Mucosa of descending colon (tissue), 3 donors: ENCODE results near the gene ZMYND10. TPM values are rescaled to one million over a fixed set of nuclear protein-coding genes. Genes with fewer than 3 reads are reported as not detected.

ENCODE experiments used
- ATAC-seq: fragments of 200-7000 bp; cut with Tn5 transposase; one replicate; pipeline ENCODE4 v1.9.1; 2020; ENCODE audit warnings: mild to moderate bottlenecking, moderate library complexity
- DNase-seq, 3 donors: peaks; one replicate each; pipeline ENCODE4 v3.0.0-alpha.2; 2020
- H3K36me3 ChIP-seq: fragments of 200-600 bp; one replicate; pipeline ENCODE4 v1.8.0; 2021; ENCODE audit warnings: low read depth, mild to moderate bottlenecking
- H3K4me1 ChIP-seq: fragments of 200-600 bp; one replicate; pipeline ENCODE4 v1.8.0; 2021; ENCODE audit warnings: low read depth, mild to moderate bottlenecking
- H3K4me3 ChIP-seq: fragments of 200-600 bp; one replicate; pipeline ENCODE4 v1.8.0; 2021; ENCODE audit warnings: mild to moderate bottlenecking
- H3K9me3 ChIP-seq: fragments of 200-600 bp; one replicate; pipeline ENCODE4 v1.8.0; 2021; ENCODE audit warnings: mild to moderate bottlenecking
- intact Hi-C, 2 donors: fragments of 100-400 bp; cut with DNase I in 1 of 2; cut with micrococcal nuclease in 1 of 2; formaldehyde crosslinking; loops; one replicate each; pipeline versions ENCODE4 v1.11.0 to v1.11.1; 2022; cut with DNase I, micrococcal nuclease
- total RNA-seq, 3 donors: library from RNA; stranded (reverse); fragmentation: NEBNext Ultra II Directional in 2 of 3; extraction: Animal tissue kit (Norgen Biotek cat#: 25700) in 2 of 3; gene quantifications; one replicate each; pipeline versions ENCODE4 v1.2.1 to v1.2.4, GENCODE V29; 2021 to 2023
- TF ChIP-seq, protein P1 (sequence below): fragments of 200-600 bp; IDR thresholded peaks from one replicate; pipeline ENCODE4 v1.8.0; 2022; ENCODE audit warnings: antibody characterized with exemption, mild to moderate bottlenecking
- donor health status: DM: no; HTN: no; CAD: no; lungs with moderate emphysema.
- donor health status: DM: no; HTN: no; CAD: no.
- donor health status: DM: no; HTN: yes; CAD: no.

The ZMYND10 gene
- total RNA-seq, 3 donors from 2014 or later = 0.20 to 0.60 (median 0.31) TPM

DNA sequence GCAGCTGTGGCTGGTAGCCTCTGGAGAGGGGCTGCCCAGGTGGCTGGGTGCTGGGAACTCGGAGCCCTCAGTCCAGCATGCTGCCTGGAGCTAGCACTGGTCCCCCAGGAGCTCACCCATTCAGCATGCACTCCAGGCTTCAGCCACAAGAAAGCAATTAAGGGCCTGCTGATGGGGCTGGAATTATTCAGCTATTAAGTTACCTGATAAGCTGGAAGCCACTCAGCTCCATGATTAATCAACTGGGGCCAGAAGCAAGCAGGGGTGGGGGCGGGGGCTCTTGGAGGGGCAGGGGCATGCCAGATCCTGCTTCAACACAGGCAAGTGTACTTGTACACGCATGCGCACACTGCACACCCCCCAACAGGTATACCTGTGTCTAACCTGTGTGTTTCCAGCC lies 35.9 kb upstream of the ZMYND10 start:
- no peaks in the 10 kb centered on the region for H3K36me3 ChIP-seq

DNA sequence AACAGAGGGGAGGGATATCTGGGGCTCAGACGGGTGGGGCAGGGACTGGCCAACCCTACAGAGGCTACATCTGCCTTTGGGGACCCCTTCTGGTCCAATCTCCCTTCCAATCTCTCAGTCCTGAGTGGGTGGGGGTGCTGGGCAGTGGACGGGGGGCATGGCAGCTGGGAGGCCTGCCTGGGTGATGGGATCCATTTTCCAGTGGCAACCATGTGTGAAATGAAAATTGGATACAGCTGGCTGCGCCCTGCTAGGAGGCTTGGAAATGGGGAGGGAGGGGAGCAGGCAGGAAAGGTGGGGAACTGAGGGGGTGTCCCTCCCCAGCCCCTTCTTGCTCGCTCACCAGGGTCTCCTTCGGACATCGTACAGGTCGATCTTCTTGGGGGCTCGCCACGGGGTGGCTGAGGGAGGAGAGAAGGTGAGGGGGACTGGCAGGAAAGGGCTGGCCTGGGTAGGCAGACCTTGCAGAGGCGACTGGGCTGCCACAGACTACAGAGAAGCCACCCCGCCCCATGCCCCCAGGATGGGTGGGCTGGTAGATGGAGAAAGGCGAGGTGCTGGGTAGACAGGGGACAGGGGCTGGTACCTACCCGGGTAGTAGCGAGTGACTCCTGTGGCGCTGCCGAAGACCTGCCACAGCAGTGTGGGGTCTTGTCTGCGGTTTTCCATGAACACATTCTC lies 35.0 kb upstream of the ZMYND10 start:
- TF ChIP-seq, protein P1, sequence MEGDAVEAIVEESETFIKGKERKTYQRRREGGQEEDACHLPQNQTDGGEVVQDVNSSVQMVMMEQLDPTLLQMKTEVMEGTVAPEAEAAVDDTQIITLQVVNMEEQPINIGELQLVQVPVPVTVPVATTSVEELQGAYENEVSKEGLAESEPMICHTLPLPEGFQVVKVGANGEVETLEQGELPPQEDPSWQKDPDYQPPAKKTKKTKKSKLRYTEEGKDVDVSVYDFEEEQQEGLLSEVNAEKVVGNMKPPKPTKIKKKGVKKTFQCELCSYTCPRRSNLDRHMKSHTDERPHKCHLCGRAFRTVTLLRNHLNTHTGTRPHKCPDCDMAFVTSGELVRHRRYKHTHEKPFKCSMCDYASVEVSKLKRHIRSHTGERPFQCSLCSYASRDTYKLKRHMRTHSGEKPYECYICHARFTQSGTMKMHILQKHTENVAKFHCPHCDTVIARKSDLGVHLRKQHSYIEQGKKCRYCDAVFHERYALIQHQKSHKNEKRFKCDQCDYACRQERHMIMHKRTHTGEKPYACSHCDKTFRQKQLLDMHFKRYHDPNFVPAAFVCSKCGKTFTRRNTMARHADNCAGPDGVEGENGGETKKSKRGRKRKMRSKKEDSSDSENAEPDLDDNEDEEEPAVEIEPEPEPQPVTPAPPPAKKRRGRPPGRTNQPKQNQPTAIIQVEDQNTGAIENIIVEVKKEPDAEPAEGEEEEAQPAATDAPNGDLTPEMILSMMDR = no peak

More for the DNA sequence above, 35.9 kb upstream of the ZMYND10 start:
- DNase-seq (no peak), ATAC-seq (no peak)
- Histone ChIP-seq H3K9me3 (no peaks in the 10 kb centered on the region), H3K4me1 (no peaks in the 10 kb centered on the region), H3K4me3 (no peak overlapping the region)
- TF ChIP-seq, protein P1 = no peak
- intact Hi-C loops = no loop called here

DNA sequence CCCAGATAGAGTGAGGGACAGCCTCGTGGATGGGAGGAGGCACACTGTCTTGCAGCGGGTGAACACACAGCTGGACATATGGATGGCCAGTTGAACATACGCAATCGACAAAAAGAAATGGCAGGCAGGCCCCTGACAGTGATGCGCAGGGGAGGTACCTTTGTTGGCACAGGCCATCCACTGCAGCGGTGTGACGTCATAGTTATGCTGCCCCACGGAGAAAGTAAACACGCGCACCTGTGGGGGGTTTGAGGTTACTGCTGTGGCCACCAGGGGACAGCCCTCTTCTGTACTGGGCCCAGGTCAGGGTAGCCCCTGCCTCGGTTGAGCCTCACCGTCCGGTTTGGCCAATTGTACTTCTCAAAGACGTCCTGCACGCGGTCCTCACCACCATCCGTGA lies 33.2 kb upstream of the ZMYND10 start:
- H3K4me3 ChIP-seq = no peak overlapping the region
- no peaks in the 10 kb centered on the region for H3K4me1 ChIP-seq
- TF ChIP-seq, protein P1 = no peak
- no peak for ATAC-seq
- DNase-seq = no peak
- H3K9me3 ChIP-seq = no peaks in the 10 kb centered on the region
- H3K36me3 ChIP-seq = no peaks in the 10 kb centered on the region
- intact Hi-C loops = no loop called here

More for the DNA sequence above, 35.0 kb upstream of the ZMYND10 start:
- ATAC-seq (no peak), DNase-seq (no peak)
- H3K36me3 ChIP-seq = no peaks in the 10 kb centered on the region
- H3K9me3 ChIP-seq = no peaks in the 10 kb centered on the region
- H3K4me3 ChIP-seq = no peak overlapping the region
- intact Hi-C loops = no loop called here
- no peaks in the 10 kb centered on the region for H3K4me1 ChIP-seq

DNA sequence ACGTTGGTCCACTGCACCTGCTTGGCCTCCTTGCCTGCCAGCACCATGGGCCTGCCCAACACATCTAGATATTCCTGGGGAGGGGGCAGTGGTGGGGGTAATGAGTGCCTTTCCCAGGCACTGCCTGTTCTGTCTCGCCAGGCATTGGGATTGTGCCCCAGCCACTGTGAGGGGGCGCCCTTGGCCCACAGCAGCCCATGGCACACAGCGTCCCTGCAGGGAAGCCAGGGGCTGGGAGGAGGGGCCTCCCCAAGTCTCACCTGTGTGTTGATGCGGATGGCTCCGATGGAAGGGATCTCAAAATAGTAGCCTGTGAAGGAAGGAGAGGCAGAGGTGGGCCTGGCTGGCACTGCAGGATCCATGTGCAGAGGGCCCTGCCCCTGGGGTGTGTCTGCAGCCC lies 32.5 kb upstream of the ZMYND10 start:
- DNase-seq (no peak), ATAC-seq (no peak)
- TF ChIP-seq, protein P1 = no peak
- intact Hi-C loops = no loop called here
- no peaks in the 10 kb centered on the region for H3K4me1 ChIP-seq
- no peak overlapping the region for H3K4me3 ChIP-seq
- no peaks in the 10 kb centered on the region for H3K36me3 ChIP-seq
- no peaks in the 10 kb centered on the region for H3K9me3 ChIP-seq

DNA sequence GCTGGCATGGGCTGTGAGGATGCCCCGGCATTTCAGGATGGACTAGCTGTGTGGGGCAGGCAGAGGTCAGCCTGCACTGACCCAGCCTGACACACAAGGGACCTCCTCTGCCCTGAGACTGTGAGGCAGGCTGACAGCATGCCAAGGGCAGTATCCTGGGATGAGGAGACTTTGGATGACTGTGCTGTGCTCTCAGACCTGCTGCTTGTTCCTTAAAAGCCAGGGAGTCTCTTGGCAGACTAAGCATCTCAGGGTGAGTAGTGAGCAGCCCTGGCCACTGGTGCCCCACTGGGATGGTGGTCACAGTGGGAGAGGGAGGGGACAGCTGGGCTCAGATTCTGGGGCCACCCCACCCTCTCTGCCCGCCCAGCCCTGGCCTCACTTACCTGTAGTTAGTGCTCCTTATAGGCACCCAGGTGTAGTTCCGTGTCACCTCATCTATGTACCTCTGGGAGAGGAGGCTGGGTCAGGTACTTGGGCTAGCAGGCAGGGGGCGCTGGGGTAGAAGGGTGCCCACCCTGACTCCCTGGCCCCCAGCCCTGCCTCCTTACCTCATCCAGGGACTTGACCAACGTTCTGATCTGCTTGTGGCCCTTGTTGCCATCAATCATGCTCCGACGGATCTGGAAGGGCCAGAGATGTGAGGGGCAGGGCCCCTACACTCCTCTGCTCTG lies 29.9 kb upstream of the ZMYND10 start:
- intact Hi-C loops = no loop called here
- Histone ChIP-seq H3K9me3 (no peaks in the 10 kb centered on the region), H3K4me1 (peaks cover 3% of the 10 kb centered on the region), H3K4me3 (no peak overlapping the region), H3K36me3 (no peaks in the 10 kb centered on the region)
- TF ChIP-seq, protein P1 = no peak
- DNase-seq (no peak), ATAC-seq (no peak)
